ENCODE data around the gene SHCBP1.

SHCBP1 gene

GRCh38 chr16:46614006-46614405 lies 7.2 kb downstream of the SHCBP1 start:
- DNase-seq: no peak

- DNase-seq: no peak
These were observed 7.8 kb downstream of the SHCBP1 start for GRCh38 chr16:46613352-46613751.

- DNase-seq: no peak
These were observed 9.1 kb downstream of the SHCBP1 start for GRCh38 chr16:46612121-46612520.

- DNase-seq: no peak
These were observed 13.7 kb downstream of the SHCBP1 start for GRCh38 chr16:46607529-46607928.

- DNase-seq: no peak
These were observed 14.9 kb downstream of the SHCBP1 start for GRCh38 chr16:46606231-46606630.

GRCh38 chr16:46591257-46591656 lies 29.9 kb downstream of the SHCBP1 start:
- DNase-seq: no peak

GRCh38 chr16:46586011-46586577 lies 35.1 kb downstream of the SHCBP1 start:
- no peak for DNase-seq

- DNase-seq: no peak
These were observed 38.1 kb downstream of the SHCBP1 start for GRCh38 chr16:46583036-46583435.

- no peak for DNase-seq
These were observed 38.9 kb downstream of the SHCBP1 start for GRCh38 chr16:46582313-46582712.

- no peak for DNase-seq
These were observed 43.1 kb downstream of the SHCBP1 start for GRCh38 chr16:46577988-46578579.

- DNase-seq: no peak
These were observed 47.4 kb downstream of the SHCBP1 start for GRCh38 chr16:46573834-46574159.

GRCh38 chr16:46573008-46573833 lies 48.0 kb downstream of the SHCBP1 start:
- no peak for DNase-seq

GRCh38 chr16:46569231-46569735 lies 51.9 kb downstream of the SHCBP1 start:
- DNase-seq: no peak

- no peak for DNase-seq
These were observed 52.5 kb downstream of the SHCBP1 start for GRCh38 chr16:46568472-46569230.

GRCh38 chr16:46562979-46563378 lies 58.2 kb downstream of the SHCBP1 start:
- no peak for DNase-seq

GRCh38 chr16:46558018-46558417 lies 63.2 kb downstream of the SHCBP1 start:
- DNase-seq: no peak

- no peak for DNase-seq
These were observed 65.2 kb downstream of the SHCBP1 start for GRCh38 chr16:46555951-46556350.

GRCh38 chr16:46554435-46554834 lies 66.7 kb downstream of the SHCBP1 start:
- peak; percentile 41 to 56 for DNase-seq

GRCh38 chr16:46549477-46549876 lies 71.7 kb downstream of the SHCBP1 start:
- no peak for DNase-seq

Measured in stimulated activated CD4-positive, alpha-beta T cell treated with anti-CD3 and anti-CD28 coated beads, Interleukin-2, amount 100 ng/mL, for 48 hours (primary cell).